SK-N-SH (cell line): ENCODE data around the gene HFE. TPM values are rescaled to one million over a fixed set of nuclear protein-coding genes. Genes with fewer than 3 reads are reported as not detected.

ENCODE experiments used
- CTCF ChIA-PET: fragments of 300-600, 350-600 bp; formaldehyde crosslinking; extraction: SDS; loops from one replicate; lab custom pipeline; 2021; lab: Yijun Ruan, JAX
- POLR2A ChIA-PET: fragments of 350-600 bp; sonication (Branson Sonifier 250); formaldehyde crosslinking; extraction: SDS; loops from one replicate; lab custom pipeline; 2020; ENCODE audit warnings: antibody characterized with exemption, inconsistent platforms; lab: Yijun Ruan, JAX
- DNase-seq: peaks from one replicate; pipeline ENCODE4 v3.0.0; 2012
- H2AFZ ChIP-seq: fragments of 200-600 bp; sonication (generic); 2 replicates; pipeline ENCODE4 v1.8.1; 2016; ENCODE audit warnings: antibody characterized with exemption, mild to moderate bottlenecking, low read depth
- H3F3A ChIP-seq: fragments of 200-600 bp; sonication (generic); replicated peaks from 2 replicates; pipeline ENCODE3; 2016; ENCODE audit warnings: antibody characterized with exemption, mild to moderate bottlenecking; ENCODE audit not compliant: insufficient read depth
- H3K27ac ChIP-seq, 2 experiments: fragments of 200-500 bp in 1 of 2; fragments of 200-600 bp in 1 of 2; sonication (Bioruptor generic) in 1 of 2; sonication (generic), shearing (Covaris generic) in 1 of 2; 2 replicates each; pipeline versions ENCODE4 v1.5.1 to v1.6.1; 2014 to 2016; ENCODE audit warnings: low read depth in 2 of 2, inconsistent platforms in 1 of 2, low read length in 1 of 2, mild to moderate bottlenecking in 1 of 2, mixed read lengths in 1 of 2
- H3K27me3 ChIP-seq: fragments of 200-600 bp; sonication (generic), shearing (Covaris generic); 2 replicates; pipeline ENCODE4 v1.6.1; 2016; ENCODE audit warnings: mixed run types; ENCODE audit not compliant: insufficient read depth
- H3K36me3 ChIP-seq, 2 experiments: fragments of 200-500 bp in 1 of 2; fragments of 200-600 bp in 1 of 2; sonication (Bioruptor generic) in 1 of 2; sonication (generic) in 1 of 2; replicated peaks in 1 of 2; 2 replicates each; pipeline versions ENCODE3 to v1.5.1; 2014 to 2016; ENCODE audit warnings: low read length in 1 of 2, mild to moderate bottlenecking in 1 of 2; ENCODE audit not compliant: insufficient read depth in 2 of 2, control insufficient read depth in 1 of 2
- H3K4me1 ChIP-seq, 2 experiments: fragments of 200-500 bp in 1 of 2; fragments of 200-600 bp in 1 of 2; sonication (Bioruptor generic) in 1 of 2; sonication (generic), shearing (Covaris generic) in 1 of 2; 2 replicates each; pipeline versions ENCODE4 v1.5.1 to v1.6.1; 2014 to 2016; ENCODE audit warnings: low read depth in 1 of 2, low read length in 1 of 2, mixed run types in 1 of 2; ENCODE audit not compliant: insufficient read depth in 2 of 2, control insufficient read depth in 1 of 2
- H3K4me2 ChIP-seq: fragments of 200-600 bp; sonication (generic), shearing (Covaris generic); 2 replicates; pipeline ENCODE4 v1.6.1; 2017; ENCODE audit warnings: mixed run types
- H3K4me3 ChIP-seq, 2 experiments: fragments of 200-500 bp in 1 of 2; fragments of 200-600 bp in 1 of 2; sonication (Bioruptor generic) in 1 of 2; sonication (generic), shearing (Covaris generic) in 1 of 2; 2 replicates each; pipeline versions ENCODE4 v1.5.1 to v1.8.1; 2014 to 2016; ENCODE audit warnings: low read depth in 2 of 2, inconsistent platforms in 1 of 2, low read length in 1 of 2, mild to moderate bottlenecking in 1 of 2, mixed read lengths in 1 of 2, moderate library complexity in 1 of 2
- H3K79me2 ChIP-seq: fragments of 200-600 bp; sonication (generic); 2 replicates; pipeline ENCODE4 v1.8.1; 2017; ENCODE audit warnings: mild to moderate bottlenecking; ENCODE audit not compliant: insufficient read depth
- H3K9ac ChIP-seq: fragments of 200-600 bp; sonication (generic); 2 replicates; pipeline ENCODE4 v1.6.1; 2017; ENCODE audit warnings: mixed run types
- H3K9me2 ChIP-seq: fragments of 200-600 bp; sonication (generic); 2 replicates; pipeline ENCODE4 v1.6.1; 2017; ENCODE audit warnings: mixed run types
- H3K9me3 ChIP-seq: fragments of 200-600 bp; sonication (generic); 2 replicates; pipeline ENCODE4 v1.6.1; 2017; ENCODE audit warnings: mixed run types, mild to moderate bottlenecking, moderate library complexity
- H4K20me1 ChIP-seq: fragments of 200-600 bp; sonication (generic); 2 replicates; pipeline ENCODE4 v1.6.1; 2017; ENCODE audit warnings: mild to moderate bottlenecking, mixed run types; ENCODE audit not compliant: insufficient read depth
- CTCF ChIP-seq: fragments of 200-600 bp; sonication (generic); IDR thresholded peaks from 2 replicates; pipeline ENCODE4 v1.6.1; 2017; ENCODE audit warnings: antibody characterized with exemption, mild to moderate bottlenecking, moderate library complexity
- EP300 ChIP-seq, 2 experiments: IDR thresholded peaks; 2 replicates each; pipeline versions ENCODE4 v1.4.0 to v1.6.1; 2012; ENCODE audit warnings: borderline replicate concordance in 1 of 2, low read depth in 1 of 2, low read length in 1 of 2
- EZH2phosphoT487 ChIP-seq: fragments of 200-600 bp; sonication (generic); IDR thresholded peaks from 2 replicates; pipeline ENCODE4 v1.6.1; 2017; ENCODE audit warnings: low read depth, mixed run types, mild to moderate bottlenecking, antibody characterized with exemption, moderate library complexity, borderline replicate concordance
- FOSL2 ChIP-seq: IDR thresholded peaks from 2 replicates; pipeline ENCODE4 v1.4.0; 2012; ENCODE audit warnings: low read depth, mild to moderate bottlenecking, moderate library complexity, borderline replicate concordance
- FOXJ3 ChIP-seq: sonication (generic); formaldehyde crosslinking; IDR thresholded peaks from 2 replicates; pipeline ENCODE4 v1.5.1; 2020; ENCODE audit warnings: mild to moderate bottlenecking, missing genetic modification reagents
- FOXM1 ChIP-seq: IDR thresholded peaks from 2 replicates; pipeline ENCODE4 v1.4.0; 2012; ENCODE audit warnings: low read depth, mild to moderate bottlenecking
- GATA2 ChIP-seq: sonication (generic); formaldehyde crosslinking; IDR thresholded peaks from 2 replicates; pipeline ENCODE4 v1.5.0; 2020; ENCODE audit warnings: mild to moderate bottlenecking, missing genetic modification reagents
- NFIC ChIP-seq: IDR thresholded peaks from 2 replicates; pipeline ENCODE4 v1.4.0; 2012; ENCODE audit warnings: borderline replicate concordance
- NRF1 ChIP-seq: IDR thresholded peaks from 2 replicates; pipeline ENCODE4 v1.6.1; 2012; ENCODE audit warnings: low read depth, mild to moderate bottlenecking, low read length
- PBX3 ChIP-seq: IDR thresholded peaks from 2 replicates; pipeline ENCODE4; 2012
- RAD21 ChIP-seq: IDR thresholded peaks from 2 replicates; pipeline ENCODE4 v1.6.1; 2012; ENCODE audit warnings: mild to moderate bottlenecking, low read length
- REST ChIP-seq: IDR thresholded peaks from 2 replicates; pipeline ENCODE4 v1.6.1; 2012; ENCODE audit warnings: mild to moderate bottlenecking, low read depth, low read length, moderate library complexity
- RFX5 ChIP-seq: IDR thresholded peaks from 2 replicates; pipeline ENCODE4 v1.6.1; 2012; ENCODE audit warnings: mild to moderate bottlenecking, improper control_type of control experiment, low read length
- RXRA ChIP-seq: IDR thresholded peaks from 2 replicates; pipeline ENCODE4 v1.4.0; 2012; ENCODE audit warnings: low read depth, mild to moderate bottlenecking, borderline replicate concordance
- TAF1 ChIP-seq: IDR thresholded peaks from 2 replicates; pipeline ENCODE4 v1.6.1; 2012; ENCODE audit warnings: low read depth, mild to moderate bottlenecking, low read length, moderate library complexity, borderline replicate concordance
- TEAD4 ChIP-seq: IDR thresholded peaks from 2 replicates; pipeline ENCODE4 v1.4.0; 2012; ENCODE audit warnings: mild to moderate bottlenecking, borderline replicate concordance; ENCODE audit not compliant: insufficient read depth
- WGBS: methylation state at CpG from one replicate; pipeline ENCODE4 v1.1.6; 2017; ENCODE audit warnings: low lambda C conversion rate; 5-methylcytosine and 5-hydroxymethylcytosine counted together
- polyA plus RNA-seq, 3 experiments: library from polyadenylated mRNA; depleted of rRNA; stranded (reverse); fragments of >200 nt; gene quantifications; 2 replicates each; pipeline ENCODE4 v1.2.3, GENCODE V29; 2012
- TF ChIP-seq, protein P1 (sequence below): IDR thresholded peaks from 2 replicates; pipeline ENCODE4 v1.4.0; 2012; ENCODE audit warnings: low read depth, borderline replicate concordance

Gene HFE
- polyA plus RNA-seq, 1 of the 3 experiments (the other 2 are of a cell fraction) = not detected

- POLR2A ChIA-PET = interaction anchor here (1.2 to 1.7 kb wide), 3 partner anchors 8 to 76 kb away, joined by 3 to 5 read pairs (median 4); a partner anchor contains a TSS
- H3K79me2 ChIP-seq = peaks cover 5% of the 10 kb centered on the region; the same call in 1 of the 2 replicates
- 95% methylated on average over 2 of the region's 2 CpGs for WGBS
- H4K20me1 ChIP-seq = no peaks in the 10 kb centered on the region
- no peaks in the 10 kb centered on the region for H3K9me3 ChIP-seq
- no peak overlapping the region for H3K9ac ChIP-seq
- no peak overlapping the region for H3K4me3 ChIP-seq
- H3K4me2 ChIP-seq = no peak overlapping the region
- H3K27me3 ChIP-seq = no peaks in the 10 kb centered on the region
- CTCF ChIA-PET = interaction anchor here (0.8 kb wide), 1 partner anchor 17 kb away, joined by 3 read pairs; no protein-coding TSS in a partner anchor
- DNase-seq = no peak
- TF ChIP-seq TEAD4 = no peak
- TF ChIP-seq EP300 (IDR thresholded peaks at IDR 0.05; ENCODE audit: borderline replicate concordance in 1 of 2, low read depth in 1 of 2, low read length in 1 of 2) = no peak
- TF ChIP-seq FOXJ3 = no peak
- TF ChIP-seq NFIC = no peak
- TF ChIP-seq NRF1 = no peak
- TF ChIP-seq FOSL2 = no peak
- no peak for TF ChIP-seq CTCF
- no peak for TF ChIP-seq FOXM1
- TF ChIP-seq RFX5 = no peak
- no peak for TF ChIP-seq PBX3
- TF ChIP-seq RXRA = no peak
- TF ChIP-seq, protein P1, sequence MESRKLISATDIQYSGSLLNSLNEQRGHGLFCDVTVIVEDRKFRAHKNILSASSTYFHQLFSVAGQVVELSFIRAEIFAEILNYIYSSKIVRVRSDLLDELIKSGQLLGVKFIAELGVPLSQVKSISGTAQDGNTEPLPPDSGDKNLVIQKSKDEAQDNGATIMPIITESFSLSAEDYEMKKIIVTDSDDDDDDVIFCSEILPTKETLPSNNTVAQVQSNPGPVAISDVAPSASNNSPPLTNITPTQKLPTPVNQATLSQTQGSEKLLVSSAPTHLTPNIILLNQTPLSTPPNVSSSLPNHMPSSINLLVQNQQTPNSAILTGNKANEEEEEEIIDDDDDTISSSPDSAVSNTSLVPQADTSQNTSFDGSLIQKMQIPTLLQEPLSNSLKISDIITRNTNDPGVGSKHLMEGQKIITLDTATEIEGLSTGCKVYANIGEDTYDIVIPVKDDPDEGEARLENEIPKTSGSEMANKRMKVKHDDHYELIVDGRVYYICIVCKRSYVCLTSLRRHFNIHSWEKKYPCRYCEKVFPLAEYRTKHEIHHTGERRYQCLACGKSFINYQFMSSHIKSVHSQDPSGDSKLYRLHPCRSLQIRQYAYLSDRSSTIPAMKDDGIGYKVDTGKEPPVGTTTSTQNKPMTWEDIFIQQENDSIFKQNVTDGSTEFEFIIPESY = no peak
- TF ChIP-seq REST = no peak
- TF ChIP-seq RAD21 = no peak
- TF ChIP-seq EZH2phosphoT487 = no peak
- TF ChIP-seq TAF1 = no peak
- no peak for TF ChIP-seq GATA2
- TF ChIP-seq, all 33 proteins: peak for 0
- Histone ChIP-seq H3K27ac (peak overlapping the region in 1 of 2 experiments; percentile 11; a peak in 2 of 4 replicates), H3K4me1 (peaks cover 0 to 10% of the 10 kb centered on the region in 2 experiments; a peak in 3 of 4 replicates), H2AFZ (no peak overlapping the region), H3F3A (peaks cover 37% of the 10 kb centered on the region), H3K36me3 (no peaks in the 10 kb centered on the region), H3K9me2 (no peaks in the 10 kb centered on the region)
Measured at GRCh38 chr6:26048590-26048989, 38.6 kb upstream of the HFE start.
